Measurements from ENCODE around the gene SRPX2. TPM values are rescaled to one million over a fixed set of nuclear protein-coding genes. Genes with fewer than 3 reads are reported as not detected.

Gene SRPX2
- not detected for total RNA-seq

- no peaks in the 10 kb centered on the region for H3K36me3 Mint-ChIP-seq
- no peak within 1 kb of the TSS for H3K27ac Mint-ChIP-seq
These were observed at the start of gene SRPX2 for GRCh38 chrX:100643956-100644860. Gene SRPX2, plus strand, starts transcription at chrX:100644199. Its CDS starts 2,124 bp downstream, at chrX:100646323.

DNA sequence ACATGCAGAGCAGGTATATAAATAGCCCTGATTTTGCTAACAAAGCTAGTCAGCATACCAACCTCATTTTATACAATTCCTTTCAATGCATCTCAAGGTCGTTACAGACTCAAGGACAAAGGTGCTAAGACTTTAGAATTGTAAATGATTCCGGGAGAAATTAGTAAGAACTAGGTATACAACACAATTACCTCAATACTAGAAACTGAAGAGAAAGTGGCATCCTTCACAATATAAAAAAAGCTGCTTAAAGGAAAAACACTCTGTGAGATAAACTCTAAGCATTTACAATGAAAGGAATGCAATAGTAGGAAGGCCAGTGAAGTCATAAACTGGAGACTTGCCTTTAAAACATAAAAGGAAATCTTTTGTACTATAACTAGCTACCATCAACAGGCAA lies 47.4 kb upstream of the SRPX2 start:
- H3K9me3 Mint-ChIP-seq = no peaks in the 10 kb centered on the region
- ATAC-seq = no peak
- no peaks in the 10 kb centered on the region for H3K36me3 Mint-ChIP-seq
- DNase-seq (ENCODE audit: low spot score) = no peak
- no peaks in the 10 kb centered on the region for H3K4me1 Mint-ChIP-seq (ENCODE audit: low read depth in 2 of 2)
- H3K4me3 Mint-ChIP-seq = no peak overlapping the region
- peaks cover 0 to 19% of the 10 kb centered on the region in 2 donors for H3K27me3 Mint-ChIP-seq
- H3K27ac Mint-ChIP-seq = no peak overlapping the region

More at GRCh38 chrX:100643956-100644860, at the start of gene SRPX2:
- Mint-ChIP-seq H3K27me3 (peaks cover 32 to 45% of the 10 kb centered on the region in 2 donors), H3K4me1 (ENCODE audit: low read depth in 2 of 2) (no peaks in the 10 kb centered on the region), H3K4me3 (no peak within 1 kb of the TSS), H3K9me3 (no peaks in the 10 kb centered on the region)
- DNase-seq (ENCODE audit: low spot score) (no peak), ATAC-seq (no peak)

DNA sequence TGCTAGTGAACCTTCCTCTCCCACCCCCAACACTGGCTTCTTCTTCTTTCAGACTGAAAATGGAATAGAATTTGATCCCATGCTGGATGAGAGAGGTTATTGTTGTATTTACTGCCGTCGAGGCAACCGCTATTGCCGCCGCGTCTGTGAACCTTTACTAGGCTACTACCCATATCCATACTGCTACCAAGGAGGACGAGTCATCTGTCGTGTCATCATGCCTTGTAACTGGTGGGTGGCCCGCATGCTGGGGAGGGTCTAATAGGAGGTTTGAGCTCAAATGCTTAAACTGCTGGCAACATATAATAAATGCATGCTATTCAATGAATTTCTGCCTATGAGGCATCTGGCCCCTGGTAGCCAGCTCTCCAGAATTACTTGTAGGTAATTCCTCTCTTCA lies 44.5 kb upstream of the SRPX2 start:
- Mint-ChIP-seq H3K27ac (no peak overlapping the region), H3K27me3 (peaks cover 0 to 21% of the 10 kb centered on the region in 2 donors), H3K36me3 (no peaks in the 10 kb centered on the region), H3K4me1 (ENCODE audit: low read depth in 2 of 2) (no peaks in the 10 kb centered on the region), H3K4me3 (no peak overlapping the region), H3K9me3 (no peaks in the 10 kb centered on the region)
- ATAC-seq (no peak), DNase-seq (ENCODE audit: low spot score) (no peak)

DNA sequence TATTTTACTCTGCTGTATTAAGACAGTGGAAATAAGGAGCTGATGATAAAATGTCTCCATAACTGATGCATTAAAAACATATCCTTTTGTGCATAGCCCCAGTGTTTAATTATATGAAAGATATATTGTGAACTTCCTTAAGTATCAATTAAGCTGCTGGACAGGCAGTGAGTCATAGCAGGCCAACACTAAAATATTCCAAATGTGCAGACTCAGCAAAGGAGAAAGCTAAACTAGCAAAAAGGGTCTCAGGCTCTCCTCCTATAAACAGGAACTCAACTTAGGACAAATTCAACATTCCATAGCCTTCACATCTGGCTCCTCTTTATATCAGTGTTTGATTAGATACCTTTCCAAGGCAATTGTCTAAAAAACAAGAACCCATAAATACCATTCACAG lies 43.7 kb upstream of the SRPX2 start:
- peaks cover 0 to 24% of the 10 kb centered on the region in 2 donors for H3K27me3 Mint-ChIP-seq
- no peak for DNase-seq (ENCODE audit: low spot score)
- ATAC-seq = no peak
- H3K9me3 Mint-ChIP-seq = no peaks in the 10 kb centered on the region
- no peaks in the 10 kb centered on the region for H3K36me3 Mint-ChIP-seq
- H3K27ac Mint-ChIP-seq = no peak overlapping the region
- H3K4me3 Mint-ChIP-seq = no peak overlapping the region
- H3K4me1 Mint-ChIP-seq (ENCODE audit: low read depth in 2 of 2) = no peaks in the 10 kb centered on the region

DNA sequence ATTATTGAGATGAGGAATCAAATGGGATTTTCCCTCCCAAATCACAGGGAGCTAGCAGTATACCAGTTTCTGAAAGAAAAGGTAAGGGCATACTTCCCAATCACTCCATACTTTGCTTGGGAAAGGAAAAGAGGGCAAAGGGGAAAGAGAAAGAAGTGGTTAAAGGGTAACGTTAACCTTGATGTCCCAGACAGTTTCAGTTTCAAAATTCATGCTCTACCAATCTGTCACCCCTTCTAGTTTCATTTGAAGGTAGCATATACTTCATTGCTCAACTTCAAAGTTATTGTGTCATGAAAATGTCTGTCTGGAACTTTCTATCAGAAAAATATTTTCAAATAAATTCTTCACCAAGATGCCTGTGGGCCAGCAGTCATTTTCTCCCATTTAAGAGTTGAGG lies 43.2 kb upstream of the SRPX2 start:
- Mint-ChIP-seq H3K27ac (no peak overlapping the region), H3K27me3 (peaks cover 0 to 21% of the 10 kb centered on the region in 2 donors), H3K4me1 (ENCODE audit: low read depth in 2 of 2) (no peaks in the 10 kb centered on the region), H3K4me3 (no peak overlapping the region), H3K9me3 (no peaks in the 10 kb centered on the region), H3K36me3 (no peaks in the 10 kb centered on the region)
- DNase-seq (ENCODE audit: low spot score) = no peak
- ATAC-seq = no peak

DNA sequence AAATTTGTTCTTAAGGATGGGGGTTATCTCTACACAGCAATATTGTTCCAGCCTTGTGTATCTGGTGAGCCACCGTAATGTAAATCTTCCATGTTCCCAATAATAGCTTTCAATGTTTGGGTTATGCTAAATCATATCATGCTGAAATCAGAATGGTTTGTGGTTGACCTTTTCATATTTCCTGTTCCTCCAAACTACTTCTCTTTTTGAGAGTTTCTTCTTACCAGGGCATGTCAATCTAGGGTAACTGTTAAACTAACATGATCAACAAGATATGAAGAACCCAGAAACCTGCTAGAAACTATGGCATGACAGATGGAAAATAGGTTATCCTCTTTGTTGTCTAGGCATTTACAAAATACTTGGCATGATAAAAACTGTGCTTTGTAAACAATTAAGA lies 37.2 kb upstream of the SRPX2 start:
- Mint-ChIP-seq H3K27me3 (peaks cover 0 to 15% of the 10 kb centered on the region in 2 donors), H3K27ac (no peak overlapping the region), H3K4me1 (ENCODE audit: low read depth in 2 of 2) (no peaks in the 10 kb centered on the region), H3K9me3 (no peaks in the 10 kb centered on the region), H3K4me3 (no peak overlapping the region), H3K36me3 (no peaks in the 10 kb centered on the region)
- ATAC-seq = no peak
- no peak for DNase-seq (ENCODE audit: low spot score)

- ATAC-seq = no peak
- H3K27ac Mint-ChIP-seq = no peak overlapping the region
- H3K4me3 Mint-ChIP-seq = no peak overlapping the region
- no peaks in the 10 kb centered on the region for H3K9me3 Mint-ChIP-seq
- H3K36me3 Mint-ChIP-seq = no peaks in the 10 kb centered on the region
- no peaks in the 10 kb centered on the region for H3K4me1 Mint-ChIP-seq (ENCODE audit: low read depth in 2 of 2)
- no peak for DNase-seq (ENCODE audit: low spot score)
- H3K27me3 Mint-ChIP-seq = peaks cover 9 to 10% of the 10 kb centered on the region in 2 donors
These were observed 34.4 kb upstream of the SRPX2 start for GRCh38 chrX:100609591-100609990.

GRCh38 chrX:100611951-100612350 lies 32.0 kb upstream of the SRPX2 start:
- H3K36me3 Mint-ChIP-seq = no peaks in the 10 kb centered on the region
- no peak for ATAC-seq
- no peak overlapping the region for H3K27ac Mint-ChIP-seq
- H3K4me3 Mint-ChIP-seq = no peak overlapping the region
- no peaks in the 10 kb centered on the region for H3K4me1 Mint-ChIP-seq (ENCODE audit: low read depth in 2 of 2)
- peaks cover 9 to 16% of the 10 kb centered on the region in 2 donors for H3K27me3 Mint-ChIP-seq
- no peak for DNase-seq (ENCODE audit: low spot score)
- H3K9me3 Mint-ChIP-seq = no peaks in the 10 kb centered on the region

DNA sequence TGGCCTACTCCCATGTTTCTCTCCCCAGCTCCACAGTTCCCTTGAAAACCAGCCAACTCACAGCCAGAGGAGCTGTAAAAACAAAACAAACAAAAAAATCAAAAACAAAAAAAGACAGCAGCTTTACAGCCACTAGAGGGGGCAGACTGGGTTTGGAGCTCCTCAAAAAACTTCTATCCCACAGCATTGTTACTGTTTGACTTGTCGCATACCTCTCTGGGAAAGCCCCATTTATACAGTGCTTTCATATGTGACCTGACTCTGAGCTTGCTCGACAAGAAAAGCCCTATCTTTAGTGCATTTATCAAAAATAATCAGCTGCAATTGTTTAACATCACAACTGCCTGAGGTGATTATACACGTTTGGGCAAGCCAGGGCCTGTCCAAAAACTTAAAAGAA lies 29.0 kb upstream of the SRPX2 start:
- Mint-ChIP-seq H3K27me3 (peaks cover 11 to 16% of the 10 kb centered on the region in 2 donors), H3K27ac (no peak overlapping the region), H3K4me3 (no peak overlapping the region), H3K4me1 (ENCODE audit: low read depth in 2 of 2) (no peaks in the 10 kb centered on the region), H3K36me3 (no peaks in the 10 kb centered on the region), H3K9me3 (no peaks in the 10 kb centered on the region)
- no peak for DNase-seq (ENCODE audit: low spot score)
- ATAC-seq = no peak

GRCh38 chrX:100623001-100623400 lies 21.0 kb upstream of the SRPX2 start:
- no peak overlapping the region for H3K4me3 Mint-ChIP-seq
- no peak for DNase-seq (ENCODE audit: low spot score)
- no peaks in the 10 kb centered on the region for H3K9me3 Mint-ChIP-seq
- ATAC-seq = no peak
- H3K4me1 Mint-ChIP-seq (ENCODE audit: low read depth in 2 of 2) = peaks cover 6 to 9% of the 10 kb centered on the region in 2 donors
- no peaks in the 10 kb centered on the region for H3K36me3 Mint-ChIP-seq
- H3K27me3 Mint-ChIP-seq = peaks cover 3 to 7% of the 10 kb centered on the region in 2 donors
- H3K27ac Mint-ChIP-seq = no peak overlapping the region

DNA sequence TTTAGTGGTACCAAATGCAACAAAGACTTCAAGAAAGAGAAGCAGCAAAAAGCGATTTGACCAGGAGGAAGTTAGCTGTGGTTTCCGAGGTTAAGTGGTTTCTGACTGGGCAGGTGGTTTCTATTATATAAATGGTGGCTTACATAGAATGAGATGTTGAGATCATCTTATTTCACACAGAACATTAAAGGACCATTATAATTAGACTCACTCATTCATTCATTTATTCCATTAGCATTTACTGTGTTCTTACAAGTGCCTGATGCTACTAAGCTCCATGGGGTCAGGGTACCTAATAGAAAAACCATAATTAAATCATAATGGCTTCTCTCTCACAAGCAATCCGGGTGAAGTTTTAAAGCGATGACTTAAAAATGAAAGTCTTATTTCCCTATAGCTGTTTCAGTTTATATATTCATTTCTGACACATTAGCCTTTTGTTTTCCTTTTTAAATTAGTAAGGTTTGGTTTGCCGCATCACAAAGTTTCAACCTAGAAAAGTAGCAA lies 18.0 kb upstream of the SRPX2 start:
- Mint-ChIP-seq H3K4me1 (ENCODE audit: low read depth in 2 of 2) (peaks cover 6 to 9% of the 10 kb centered on the region in 2 donors), H3K27ac (no peak overlapping the region), H3K27me3 (peaks cover 0 to 3% of the 10 kb centered on the region in 2 donors), H3K36me3 (no peaks in the 10 kb centered on the region), H3K4me3 (no peak overlapping the region), H3K9me3 (no peaks in the 10 kb centered on the region)
- DNase-seq (ENCODE audit: low spot score) = no peak
- ATAC-seq = peak; percentile 53 to 63

DNA sequence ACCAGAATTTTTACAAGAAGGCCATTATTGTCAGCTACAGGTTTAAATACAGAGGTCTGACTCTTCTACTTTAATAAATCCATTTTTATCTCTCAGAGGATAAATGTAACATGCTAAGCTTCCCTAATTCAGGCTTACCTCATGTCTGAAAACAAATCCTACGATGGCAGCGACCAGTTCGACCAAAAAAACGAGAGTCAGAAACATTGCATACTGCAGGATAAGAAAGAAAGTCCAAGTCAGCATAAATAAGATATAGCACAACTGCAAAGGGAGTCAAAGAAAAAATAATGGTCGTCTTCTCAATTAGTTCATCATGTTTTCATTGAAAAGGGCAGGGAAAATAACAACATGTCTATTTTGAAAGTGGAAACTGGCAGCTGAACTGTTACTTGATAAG lies 9.0 kb upstream of the SRPX2 start:
- Mint-ChIP-seq H3K27me3 (peaks cover 12 to 22% of the 10 kb centered on the region in 2 donors), H3K36me3 (no peaks in the 10 kb centered on the region), H3K9me3 (no peaks in the 10 kb centered on the region), H3K27ac (no peak overlapping the region), H3K4me1 (ENCODE audit: low read depth in 2 of 2) (peaks cover 3 to 8% of the 10 kb centered on the region in 2 donors), H3K4me3 (no peak overlapping the region)
- ATAC-seq = no peak
- no peak for DNase-seq (ENCODE audit: low spot score)

DNA sequence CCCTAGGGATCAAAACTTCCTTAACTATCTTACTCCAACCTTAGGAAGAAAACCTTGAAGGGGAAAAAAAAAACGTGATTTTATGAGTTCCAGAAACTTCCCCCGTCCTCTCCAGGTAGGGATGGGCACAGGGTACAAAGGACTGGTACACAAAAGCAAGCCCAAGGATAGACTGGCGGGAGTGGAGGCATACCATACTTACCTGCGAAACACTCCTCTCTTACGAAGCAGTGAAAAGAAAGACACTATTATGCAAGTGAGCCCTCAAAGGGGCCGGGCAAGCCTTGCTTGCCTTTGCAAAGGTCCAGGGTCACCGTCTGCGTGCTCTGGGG lies 8.0 kb upstream of the SRPX2 start:
- Mint-ChIP-seq H3K4me3 (no peak overlapping the region), H3K27ac (no peak overlapping the region), H3K9me3 (no peaks in the 10 kb centered on the region), H3K36me3 (no peaks in the 10 kb centered on the region), H3K27me3 (peaks cover 20 to 26% of the 10 kb centered on the region in 2 donors), H3K4me1 (ENCODE audit: low read depth in 2 of 2) (peaks cover 3 to 8% of the 10 kb centered on the region in 2 donors)
- DNase-seq (ENCODE audit: low spot score) = no peak
- no peak for ATAC-seq

DNA sequence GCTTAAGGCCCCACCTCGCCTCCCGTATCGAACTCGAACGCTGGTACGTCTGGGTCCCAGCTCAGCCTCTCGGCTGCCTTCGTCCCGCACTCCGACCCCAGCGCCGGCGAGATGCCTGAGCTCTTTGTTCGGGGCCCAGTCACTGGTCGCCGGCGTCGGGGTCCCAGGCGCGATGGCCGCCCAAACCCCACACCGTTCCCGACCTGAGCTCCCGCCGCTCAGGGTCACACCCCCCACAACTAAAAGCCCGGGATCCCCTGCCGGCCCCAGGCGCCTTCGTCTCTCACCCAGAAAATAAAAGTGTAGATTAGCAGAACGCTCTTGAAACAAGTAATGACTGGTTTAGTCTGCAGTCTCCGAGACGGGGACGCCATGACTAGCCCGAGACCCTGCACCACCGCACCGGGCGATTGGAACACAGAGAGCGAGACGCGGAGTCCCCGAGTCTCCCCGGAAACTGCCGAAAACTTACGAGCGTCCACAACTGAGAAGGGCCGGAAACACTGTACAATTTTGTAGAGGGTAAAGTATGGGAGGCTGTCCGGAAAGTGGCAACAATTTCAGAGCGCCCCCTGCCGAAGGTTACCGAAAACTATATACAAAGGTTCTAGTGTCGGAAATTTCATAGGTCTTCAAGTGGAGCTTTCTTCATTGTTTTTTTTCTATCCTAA lies 7.5 kb upstream of the SRPX2 start, which contains the start of gene TSPAN6:
TSPAN6 (minus strand) TSS at position 486 of the 671 bp plus-strand sequence; CDS start at position 374, 112 bp downstream.
- H3K27me3 Mint-ChIP-seq = peaks cover 22 to 29% of the 10 kb centered on the region in 2 donors
- H3K9me3 Mint-ChIP-seq = no peaks in the 10 kb centered on the region

More for the DNA sequence above, 7.5 kb upstream of the SRPX2 start, which contains the start of gene TSPAN6:
- H3K4me1 Mint-ChIP-seq (ENCODE audit: low read depth in 2 of 2) = peaks cover 3 to 8% of the 10 kb centered on the region in 2 donors
- H3K27ac Mint-ChIP-seq = no peak within 1 kb of the TSS
- peak; percentile 76 to 80 for ATAC-seq
- no peaks in the 10 kb centered on the region for H3K36me3 Mint-ChIP-seq
- H3K4me3 Mint-ChIP-seq = peak within 1 kb of the TSS; percentile 70
- no peak for DNase-seq (ENCODE audit: low spot score)

All from natural killer cell treated with Interleukin-12 subunit alpha and Interleukin-12 subunit beta and Interleukin-15 and Interleukin-18, amount 100 ng/mL, for 72 hours (primary cell).